WTC11 (cell line): Measurements from ENCODE around the gene RIBC2.

Experiments used
- ESRRA ChIP-seq: sonication (generic); formaldehyde crosslinking; IDR thresholded peaks from 2 replicates; pipeline ENCODE4 v1.8.1; 2022; ENCODE audit warnings: mild to moderate bottlenecking, missing genetic modification reagents, borderline replicate concordance
- TF ChIP-seq, protein P1 (sequence below): sonication (generic); formaldehyde crosslinking; conservative IDR thresholded peaks from 2 replicates; pipeline ENCODE4 v1.8.1; 2022; ENCODE audit warnings: mild to moderate bottlenecking, missing genetic modification reagents
- TF ChIP-seq, protein P2 (sequence below): fragments of 200-600 bp; IDR thresholded peaks from 2 replicates; pipeline ENCODE4 v1.8.0; 2022; ENCODE audit warnings: antibody characterized with exemption
- TF ChIP-seq, protein P3 (sequence below): fragments of 250-450 bp; sonication (Bioruptor Pico); IDR thresholded peaks from 2 replicates; pipeline ENCODE4 v1.9.0; 2021; ENCODE audit warnings: moderate library complexity, mild to moderate bottlenecking, inconsistent platforms, borderline replicate concordance

GRCh38 chr22:45454275-45454674, 40.8 kb downstream of the RIBC2 start:
- TF ChIP-seq, protein P1, sequence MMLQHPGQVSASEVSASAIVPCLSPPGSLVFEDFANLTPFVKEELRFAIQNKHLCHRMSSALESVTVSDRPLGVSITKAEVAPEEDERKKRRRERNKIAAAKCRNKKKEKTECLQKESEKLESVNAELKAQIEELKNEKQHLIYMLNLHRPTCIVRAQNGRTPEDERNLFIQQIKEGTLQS, result no peak
- TF ChIP-seq, protein P2, sequence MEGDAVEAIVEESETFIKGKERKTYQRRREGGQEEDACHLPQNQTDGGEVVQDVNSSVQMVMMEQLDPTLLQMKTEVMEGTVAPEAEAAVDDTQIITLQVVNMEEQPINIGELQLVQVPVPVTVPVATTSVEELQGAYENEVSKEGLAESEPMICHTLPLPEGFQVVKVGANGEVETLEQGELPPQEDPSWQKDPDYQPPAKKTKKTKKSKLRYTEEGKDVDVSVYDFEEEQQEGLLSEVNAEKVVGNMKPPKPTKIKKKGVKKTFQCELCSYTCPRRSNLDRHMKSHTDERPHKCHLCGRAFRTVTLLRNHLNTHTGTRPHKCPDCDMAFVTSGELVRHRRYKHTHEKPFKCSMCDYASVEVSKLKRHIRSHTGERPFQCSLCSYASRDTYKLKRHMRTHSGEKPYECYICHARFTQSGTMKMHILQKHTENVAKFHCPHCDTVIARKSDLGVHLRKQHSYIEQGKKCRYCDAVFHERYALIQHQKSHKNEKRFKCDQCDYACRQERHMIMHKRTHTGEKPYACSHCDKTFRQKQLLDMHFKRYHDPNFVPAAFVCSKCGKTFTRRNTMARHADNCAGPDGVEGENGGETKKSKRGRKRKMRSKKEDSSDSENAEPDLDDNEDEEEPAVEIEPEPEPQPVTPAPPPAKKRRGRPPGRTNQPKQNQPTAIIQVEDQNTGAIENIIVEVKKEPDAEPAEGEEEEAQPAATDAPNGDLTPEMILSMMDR, result no peak
- TF ChIP-seq ESRRA (CRISPR knock-in tag), result no peak
- TF ChIP-seq, protein P3, sequence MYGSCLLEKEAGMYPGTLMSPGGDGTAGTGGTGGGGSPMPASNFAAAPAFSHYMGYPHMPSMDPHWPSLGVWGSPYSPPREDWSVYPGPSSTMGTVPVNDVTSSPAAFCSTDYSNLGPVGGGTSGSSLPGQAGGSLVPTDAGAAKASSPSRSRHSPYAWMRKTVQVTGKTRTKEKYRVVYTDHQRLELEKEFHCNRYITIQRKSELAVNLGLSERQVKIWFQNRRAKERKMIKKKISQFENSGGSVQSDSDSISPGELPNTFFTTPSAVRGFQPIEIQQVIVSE (CRISPR knock-in tag), result no peak
